GM21619 (cell line): ENCODE results near the gene UQCRC1.

Experiments used
- ATAC-seq: cut with Tn5 transposase; IDR thresholded peaks from one replicate; pipeline ENCODE4 v1.9.1; 2021; ENCODE audit not compliant: unreplicated experiment

Gene UQCRC1

DNA sequence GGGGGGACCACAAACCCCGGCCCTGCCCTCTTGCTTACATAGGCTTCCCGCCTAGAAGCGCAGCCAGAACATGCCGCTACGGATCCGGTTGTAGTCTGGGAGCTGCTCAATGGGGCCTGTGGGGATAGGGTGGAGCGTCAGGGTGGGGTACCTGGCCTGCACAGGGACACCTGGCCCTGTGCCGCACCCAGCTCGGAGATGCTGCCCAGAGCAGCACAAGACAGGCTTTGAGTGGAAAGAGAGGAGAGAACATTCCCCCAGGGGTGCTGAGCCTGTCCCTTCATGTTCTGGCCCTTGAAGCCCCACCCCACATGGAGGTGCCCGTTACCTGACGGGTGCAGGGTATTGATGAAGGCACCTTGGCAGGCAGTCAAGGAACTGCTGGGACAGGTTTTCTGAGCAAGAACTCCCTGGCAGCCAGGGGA lies 10.4 kb downstream of the UQCRC1 start:
- ATAC-seq, result no peak

DNA sequence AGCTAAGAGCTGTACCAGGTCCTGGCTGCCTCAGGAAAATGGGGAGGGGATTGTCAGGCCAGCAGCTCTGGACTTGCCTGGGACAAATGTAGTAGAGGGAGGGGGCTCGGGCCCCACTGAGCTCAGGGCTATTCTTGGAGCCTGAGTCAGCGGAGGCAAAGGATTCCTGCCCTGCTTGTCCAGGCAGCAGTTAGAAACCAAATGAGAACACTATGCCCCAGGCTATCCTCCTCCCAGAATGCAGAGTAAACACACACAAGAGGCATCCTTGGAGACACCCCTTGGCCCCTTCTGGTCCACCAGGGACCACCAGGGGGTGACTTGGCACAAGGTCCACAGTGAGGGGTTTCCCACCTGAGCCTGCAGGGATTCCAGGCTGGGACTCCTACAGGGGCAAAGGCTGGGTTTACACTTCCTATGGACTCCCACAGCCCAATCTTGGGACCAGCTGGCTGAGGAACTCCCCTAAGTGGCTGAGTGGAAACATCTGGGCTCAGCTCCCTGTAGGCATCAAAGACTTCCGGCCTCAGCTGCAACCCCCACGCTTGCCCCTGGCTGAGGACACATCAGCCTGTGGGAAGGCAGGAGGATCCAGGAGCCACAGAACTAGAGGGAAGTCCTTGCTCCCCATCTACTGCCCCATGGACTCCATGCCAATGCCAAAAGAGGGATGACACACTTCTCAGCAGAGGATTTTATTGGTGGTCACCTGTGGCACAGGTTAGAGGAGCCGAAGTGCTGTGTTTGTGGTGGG lies 10.9 kb downstream of the UQCRC1 start:
- no peak for ATAC-seq

DNA sequence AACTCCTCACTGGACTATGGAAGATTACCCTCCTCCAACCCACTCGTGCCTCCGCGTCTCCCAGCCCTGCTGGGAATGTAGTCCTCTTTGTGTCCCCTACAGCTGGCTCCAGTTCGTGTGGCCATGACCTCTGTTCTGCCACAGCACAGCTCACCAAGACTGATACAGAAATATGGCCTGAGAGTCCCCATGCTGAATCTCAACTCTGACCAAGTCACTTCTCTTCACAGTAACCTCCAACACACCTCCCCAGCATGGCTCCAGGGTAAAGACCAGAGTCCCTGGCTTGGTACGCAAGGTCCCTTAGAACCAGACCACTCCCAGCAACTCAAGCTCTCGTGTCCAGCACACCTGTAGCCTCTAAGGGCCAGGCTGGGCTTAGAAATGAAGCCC lies 12.0 kb downstream of the UQCRC1 start:
- ATAC-seq, result no peak

GRCh38 chr3:48596676-48597407 lies 12.6 kb downstream of the UQCRC1 start:
- ATAC-seq, result no peak

DNA sequence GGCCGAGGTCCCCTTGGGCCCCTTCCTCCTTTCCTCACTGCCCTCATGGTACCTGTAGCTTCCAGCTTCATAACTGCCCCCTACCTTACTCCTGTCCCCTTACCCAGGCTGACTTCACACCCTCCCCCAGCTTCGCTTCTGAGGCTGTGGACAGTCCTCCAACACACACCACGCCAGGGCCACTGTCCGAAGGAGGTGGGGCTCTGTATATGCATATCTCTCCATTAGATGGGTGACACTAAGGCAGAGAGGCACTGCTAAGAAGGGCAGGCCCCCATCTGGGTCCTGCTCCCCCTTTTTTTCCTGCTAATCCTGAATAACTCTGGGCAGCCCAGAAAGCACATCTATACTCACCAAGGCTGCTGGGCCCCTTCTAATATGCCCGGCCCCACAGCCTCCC lies 13.3 kb downstream of the UQCRC1 start:
- no peak for ATAC-seq

- no peak for ATAC-seq
Measured at GRCh38 chr3:48595526-48596121, 13.8 kb downstream of the UQCRC1 start.

GRCh38 chr3:48595075-48595525 lies 14.3 kb downstream of the UQCRC1 start, which contains the start of gene COL7A1:
TSS of gene COL7A1 (minus strand) at chr3:48595329. CDS start at chr3:48595159, 170 bp downstream.
- no peak for ATAC-seq

GRCh38 chr3:48594417-48595049 lies 14.9 kb downstream of the UQCRC1 start:
- no peak for ATAC-seq

DNA sequence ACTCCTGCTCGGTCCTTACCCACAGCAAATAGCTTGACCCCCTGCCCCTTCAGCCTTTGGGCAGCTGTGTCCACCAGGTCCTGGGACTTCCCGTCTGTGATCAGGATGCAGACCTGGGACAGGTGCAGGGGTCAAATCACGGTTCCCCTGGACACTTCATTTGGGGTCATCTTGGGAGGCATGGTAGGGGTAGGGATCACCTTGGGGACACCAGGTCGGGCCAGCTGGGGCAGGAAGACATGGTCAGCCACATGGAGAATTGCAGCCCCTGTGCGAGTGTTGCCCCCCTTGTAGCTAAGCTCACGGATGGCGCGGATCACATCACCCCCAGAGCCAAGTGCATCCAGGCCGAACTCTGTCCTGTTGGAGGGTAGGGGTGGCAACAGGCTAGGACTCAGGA lies 16.1 kb downstream of the UQCRC1 start:
- no peak for ATAC-seq

DNA sequence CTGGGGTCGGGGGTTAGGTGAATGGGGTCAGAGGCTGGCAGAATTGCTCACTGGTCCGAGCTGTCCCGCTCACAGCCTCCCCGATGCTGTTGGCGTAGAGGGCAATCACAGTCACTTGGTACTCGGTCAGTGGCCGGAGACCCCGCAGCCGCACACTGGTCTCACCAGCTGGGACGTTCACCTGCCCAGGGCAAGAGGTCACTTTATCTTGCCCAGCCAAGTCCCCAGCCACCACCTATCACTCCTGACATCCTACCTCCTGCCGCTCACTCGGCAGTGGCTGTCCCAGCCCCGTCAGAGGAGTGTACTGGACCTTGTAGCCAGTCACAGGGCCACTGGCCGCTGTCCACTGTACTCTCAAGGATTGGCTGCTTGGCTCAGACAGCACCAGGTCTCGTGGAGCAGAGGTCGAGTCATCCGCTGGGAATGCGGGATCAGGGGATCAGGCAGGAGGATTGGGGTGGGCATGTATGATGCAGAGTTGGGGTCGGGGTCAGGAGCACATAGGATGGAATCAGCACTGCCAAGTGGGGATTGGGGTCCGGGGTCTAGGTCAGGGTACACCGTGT lies 16.8 kb downstream of the UQCRC1 start:
- no peak for ATAC-seq

DNA sequence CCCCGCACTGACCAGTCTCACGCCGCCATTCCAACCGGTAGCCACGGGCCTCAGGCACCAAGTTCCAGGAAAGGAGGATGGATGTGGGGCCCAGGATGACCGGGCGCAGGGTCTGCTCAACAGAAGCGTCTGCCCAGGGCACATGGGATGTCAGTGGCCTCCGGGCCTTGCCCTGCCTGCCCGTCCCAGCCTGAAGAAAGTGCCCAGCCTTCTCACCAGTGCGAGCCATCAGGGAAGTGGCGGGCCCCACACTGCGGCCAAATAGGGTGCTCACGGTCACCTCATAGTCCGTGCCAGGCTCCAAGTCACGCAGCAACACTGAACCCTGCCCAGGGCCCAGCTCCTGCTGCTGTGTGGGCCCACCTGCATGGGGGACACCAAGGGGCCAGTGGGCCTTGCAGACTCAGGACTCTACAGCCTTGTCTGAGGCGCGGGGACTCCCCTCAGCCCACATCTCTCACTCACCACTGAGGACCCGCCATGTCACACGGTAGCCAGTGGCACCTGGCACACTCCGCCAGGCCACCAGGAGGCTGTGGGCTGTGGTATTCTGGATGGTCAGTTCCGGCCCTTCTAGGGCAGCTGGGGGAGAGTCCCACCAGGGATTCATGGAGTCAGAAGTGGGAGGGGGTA lies 17.4 kb downstream of the UQCRC1 start:
- ATAC-seq, result no peak

DNA sequence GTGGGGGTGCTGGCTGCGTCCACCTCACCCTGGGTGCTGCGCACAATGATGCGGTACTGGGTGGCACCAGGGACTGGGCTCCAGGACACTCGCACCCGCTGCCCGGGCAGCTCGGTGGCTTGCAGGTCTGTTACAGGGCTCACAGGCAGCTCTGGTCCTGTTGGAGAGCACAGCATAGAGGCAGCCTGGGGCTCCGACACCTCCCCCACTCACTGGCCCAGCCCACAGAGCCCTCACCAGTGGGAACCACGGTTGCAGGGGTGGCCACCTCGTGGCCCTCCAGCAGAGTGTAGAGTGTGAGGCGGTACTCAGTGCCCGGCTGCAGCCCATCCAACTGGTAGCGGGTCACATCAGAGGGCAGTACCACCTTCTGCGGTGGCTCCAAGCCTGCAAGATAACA lies 18.0 kb downstream of the UQCRC1 start:
- no peak for ATAC-seq

- ATAC-seq, result no peak
Measured at GRCh38 chr3:48588230-48588629, 21.2 kb downstream of the UQCRC1 start.

- ATAC-seq, result no peak
Measured at GRCh38 chr3:48587686-48588085, 21.8 kb downstream of the UQCRC1 start.

DNA sequence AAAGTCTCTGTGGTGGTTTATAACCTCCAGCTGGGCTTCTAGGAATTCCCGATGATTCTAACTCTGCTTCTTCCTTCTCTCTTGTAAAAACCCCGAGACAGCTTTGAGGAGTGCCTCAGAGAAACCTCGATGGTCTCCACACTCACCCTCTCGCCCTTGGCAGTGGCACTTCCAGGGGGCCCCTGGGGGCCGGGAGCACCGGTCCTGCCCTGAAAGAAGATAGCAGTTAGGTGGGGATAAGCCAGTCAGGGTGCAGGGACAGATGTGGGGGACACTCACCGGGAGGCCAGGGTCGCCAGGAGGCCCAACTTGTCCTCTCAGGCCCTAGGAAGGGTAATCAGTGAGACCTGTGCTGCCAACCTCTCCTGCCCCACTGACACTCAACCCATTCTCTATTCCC lies 24.0 kb downstream of the UQCRC1 start:
- ATAC-seq, result no peak

DNA sequence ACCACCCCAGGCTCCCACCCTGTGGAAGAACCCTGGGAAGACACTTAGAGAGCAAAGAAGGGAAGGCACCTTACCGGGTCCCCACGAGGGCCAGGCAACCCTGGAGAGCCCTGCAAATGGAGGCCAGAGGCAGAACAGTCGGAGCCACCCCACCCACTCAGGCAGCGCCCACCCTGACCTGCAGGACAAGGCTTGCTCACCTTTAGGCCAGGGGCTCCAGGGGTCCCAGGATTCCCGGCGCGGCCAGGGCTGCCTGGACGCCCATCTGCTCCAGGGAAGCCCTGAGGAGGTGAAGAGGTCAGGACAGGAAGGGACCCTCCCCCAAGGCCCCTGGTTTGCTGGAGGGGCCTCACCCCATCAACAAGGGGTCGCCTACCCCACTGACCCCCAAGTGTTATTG lies 24.6 kb downstream of the UQCRC1 start:
- no peak for ATAC-seq

- no peak for ATAC-seq
Measured at GRCh38 chr3:48581621-48582481, 27.6 kb downstream of the UQCRC1 start.

DNA sequence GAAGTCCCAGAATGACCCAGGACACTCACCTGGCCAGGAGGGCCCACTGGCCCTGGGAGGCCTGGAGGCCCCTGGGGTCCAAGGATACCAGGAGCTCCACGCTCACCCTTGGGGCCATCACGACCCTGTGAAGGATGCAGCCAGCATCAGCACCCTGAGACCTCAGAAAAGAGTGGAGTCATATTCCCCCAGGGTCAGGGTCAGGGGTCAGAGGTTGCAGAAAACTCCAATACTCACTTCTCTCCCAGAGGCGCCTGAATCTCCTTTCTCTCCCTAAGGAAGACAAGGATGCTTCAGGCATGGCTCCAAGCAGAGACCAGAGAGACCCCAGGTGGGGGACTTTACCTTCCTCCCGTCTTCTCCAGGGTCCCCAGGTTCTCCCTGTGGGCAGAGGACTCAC lies 32.8 kb downstream of the UQCRC1 start:
- ATAC-seq, result no peak

GRCh38 chr3:48575366-48575765 lies 34.1 kb downstream of the UQCRC1 start:
- no peak for ATAC-seq
